GM12878 (cell line): ENCODE data around the gene NHS. TPM values are rescaled to one million over a fixed set of nuclear protein-coding genes. Genes with fewer than 3 reads are reported as not detected.

Experiments
- ATAC-seq: fragments of 200-7000 bp; cut with Tn5 transposase; 3 replicates; pipeline ENCODE4 v1.9.1; 2020; ENCODE audit warnings: mild to moderate bottlenecking, moderate library complexity
- BruUV-seq: library from RNA; stranded (reverse); fragments of 400-500 nt; replicated peaks from 2 replicates; lab custom pipeline; 2021; lab: Mats Ljungman, UMichigan
- CTCF ChIA-PET: fragments of 300-600 bp; sonication (Branson Sonifier 250); formaldehyde crosslinking; extraction: SDS; loops from one replicate; lab custom pipeline; 2021; ENCODE audit warnings: inconsistent platforms; lab: Yijun Ruan, JAX
- POLR2A ChIA-PET: fragments of 350-600 bp; formaldehyde crosslinking; extraction: SDS; loops from one replicate; lab custom pipeline; 2021; ENCODE audit warnings: inconsistent platforms; lab: Charles Lee
- RAD21 ChIA-PET: fragments of 300-600 bp; sonication (Branson Sonifier 250); formaldehyde crosslinking; loops from one replicate; lab custom pipeline; 2023; ENCODE audit warnings: antibody characterized with exemption; ENCODE audit not compliant: unreplicated experiment; lab: Charles Lee
- SMC1A ChIA-PET: fragments of 300-600 bp; sonication (Branson Sonifier 250); formaldehyde crosslinking; loops from one replicate; lab custom pipeline; 2023; ENCODE audit not compliant: unreplicated experiment, uncharacterized antibody; lab: Charles Lee
- DNase-seq: peaks from one replicate; pipeline ENCODE4 v3.0.0-alpha.2; 2011; ENCODE audit warnings: low read depth, low spot score
- FAIRE-seq: peaks from 3 replicates; lab custom pipeline; 2011; peaks lifted over from hg19 to GRCh38; lab: Jason Lieb, UNC
- H2AFZ ChIP-seq: 2 replicates; pipeline ENCODE4 v1.6.0; 2011; ENCODE audit warnings: low read depth, low read length, control low read depth; ENCODE audit not compliant: control insufficient read depth
- H3K27ac ChIP-seq: 2 replicates; pipeline ENCODE4 v1.5.1; 2011; ENCODE audit warnings: control low read depth; ENCODE audit not compliant: control insufficient read depth, insufficient read depth
- H3K27me3 ChIP-seq, 2 experiments: replicated peaks in 1 of 2; 2 replicates each; pipeline versions ENCODE4 v1.6.0 to v1.6.1; 2011; ENCODE audit warnings: low read length in 1 of 2; ENCODE audit not compliant: control insufficient read depth in 2 of 2, insufficient read depth in 2 of 2
- H3K36me3 ChIP-seq, 2 experiments: 2 replicates each; pipeline ENCODE4 v1.5.1; 2011; ENCODE audit warnings: low read length in 1 of 2; ENCODE audit not compliant: control insufficient read depth in 2 of 2, insufficient read depth in 2 of 2
- H3K4me1 ChIP-seq: 2 replicates; pipeline ENCODE4 v1.6.1; 2011; ENCODE audit warnings: mild to moderate bottlenecking, low read length, moderate library complexity, mixed read lengths; ENCODE audit not compliant: control insufficient read depth, insufficient read depth
- H3K4me2 ChIP-seq: 2 replicates; pipeline ENCODE4 v1.6.0; 2011; ENCODE audit warnings: control low read depth; ENCODE audit not compliant: control insufficient read depth, insufficient read depth
- H3K4me3 ChIP-seq: fragments of 200-600 bp; sonication (generic); 2 replicates; pipeline ENCODE4 v1.5.1; 2016
- H3K79me2 ChIP-seq: 2 replicates; pipeline ENCODE4 v1.6.0; 2011; ENCODE audit warnings: low read length; ENCODE audit not compliant: control insufficient read depth, insufficient read depth
- H3K9ac ChIP-seq: 2 replicates; pipeline ENCODE4 v1.8.0; 2011; ENCODE audit warnings: low read length, control low read depth, mixed read lengths; ENCODE audit not compliant: control insufficient read depth, insufficient read depth
- H3K9me3 ChIP-seq: replicated peaks from 3 replicates; pipeline ENCODE4 v1.5.1; 2011; ENCODE audit warnings: mild to moderate bottlenecking, low read length; ENCODE audit not compliant: control insufficient read depth, insufficient read depth
- H4K20me1 ChIP-seq: 2 replicates; pipeline ENCODE4 v1.6.0; 2011; ENCODE audit not compliant: control insufficient read depth, insufficient read depth
- MYB ChIP-seq: fragments of 150-350 bp; IDR thresholded peaks from 2 replicates; pipeline ENCODE4 v1.6.1; 2014; ENCODE audit warnings: mild to moderate bottlenecking, low read depth, low read length, borderline replicate concordance
- NFIC ChIP-seq: IDR thresholded peaks from 2 replicates; pipeline ENCODE4 v1.6.1; 2012; ENCODE audit warnings: low read depth, mild to moderate bottlenecking, inconsistent platforms, low read length, moderate library complexity
- NFYB ChIP-seq: IDR thresholded peaks from 2 replicates; pipeline ENCODE4 v1.6.1; 2011; ENCODE audit warnings: low read depth, mild to moderate bottlenecking, low read length, improper control_type of control experiment, moderate library complexity; ENCODE audit not compliant: insufficient read depth
- NR2C1 ChIP-seq: fragments of 450-650 bp; IDR thresholded peaks from 2 replicates; pipeline ENCODE4 v1.6.1; 2017; ENCODE audit warnings: antibody characterized with exemption, mild to moderate bottlenecking, moderate library complexity
- POLR2AphosphoS5 ChIP-seq: IDR thresholded peaks from 2 replicates; pipeline ENCODE4 v1.6.1; 2011; ENCODE audit warnings: mild to moderate bottlenecking, low read length, inconsistent platforms
- SUPT20H ChIP-seq: IDR thresholded peaks from 2 replicates; pipeline ENCODE4 v1.6.1; 2011; ENCODE audit warnings: low read depth, mild to moderate bottlenecking, low read length, moderate library complexity, borderline replicate concordance; ENCODE audit not compliant: control insufficient read depth
- TCF12 ChIP-seq: IDR thresholded peaks from 2 replicates; pipeline ENCODE4 v1.6.1; 2011; ENCODE audit warnings: low read depth, mild to moderate bottlenecking, low read length
- ZSCAN29 ChIP-seq: fragments of 450-650 bp; IDR thresholded peaks from 2 replicates; pipeline ENCODE4 v1.6.1; 2017; ENCODE audit warnings: mild to moderate bottlenecking, moderate library complexity
- WGBS: methylation state at CpG from one replicate; pipeline ENCODE4 v1.1.6; 2016; ENCODE audit warnings: low lambda C conversion rate; ENCODE audit not compliant: insufficient replicate concordance, insufficient coverage; ENCODE audit errors: missing lambda C conversion rate; 5-methylcytosine and 5-hydroxymethylcytosine counted together
- in situ Hi-C: fragments of 300-500 bp; cut with MboI; formaldehyde crosslinking; loops from 9 replicates; pipeline ENCODE4 v1.14.3; 2018; ENCODE audit warnings: mixed read lengths
- intact Hi-C: fragments of 100-400 bp; cut with micrococcal nuclease; formaldehyde crosslinking; loops from one replicate; pipeline ENCODE4 v1.14.2; 2022; ENCODE audit not compliant: unreplicated experiment
- polyA plus RNA-seq, 11 experiments: library from polyadenylated mRNA; depleted of rRNA in 4 of 11; unstranded in 6 of 11; stranded (reverse) in 5 of 11; fragments of >200 nt; fragmentation: Nextera tagmentation in 4 of 11; fragmentation: Illumina TruSeq in 1 of 11; extraction: Ambion mirVana in 4 of 11; extraction: Trizol in 1 of 11; gene quantifications; 1 replicate in 1 of 11; 2 replicates in 10 of 11; pipeline versions ENCODE4 v1.2.1 to v1.2.3, GENCODE V29; 2011 to 2016; ENCODE audit warnings: inconsistent platforms in 2 of 11, missing spikeins in 2 of 11, low read depth in 1 of 11
- total RNA-seq, 4 experiments: library from RNA; depleted of rRNA in 3 of 4; stranded (reverse); fragments of >200 nt in 3 of 4; fragmentation: Illumina TruSeq in 1 of 4; extraction: Trizol in 1 of 4; gene quantifications; 2 replicates each; pipeline versions ENCODE4 v1.2.1 to v1.2.3, GENCODE V29; 2013 to 2021
- TF ChIP-seq, protein P1 (sequence below): IDR thresholded peaks from 2 replicates; pipeline ENCODE4 v1.6.1; 2011; ENCODE audit warnings: low read depth, mild to moderate bottlenecking, low read length, moderate library complexity, borderline replicate concordance; ENCODE audit errors: extremely low read depth
- TF ChIP-seq, protein P2 (sequence below): fragments of 450-650 bp; IDR thresholded peaks from 2 replicates; pipeline ENCODE4 v1.6.1; 2016; ENCODE audit warnings: mild to moderate bottlenecking, moderate library complexity, borderline replicate concordance
- TF ChIP-seq, protein P3 (sequence below): IDR thresholded peaks from 2 replicates; pipeline ENCODE4 v1.6.1; 2012; ENCODE audit warnings: improper control_type of control experiment, low read depth, low read length; ENCODE audit not compliant: insufficient replicate concordance
- TF ChIP-seq, protein P4 (sequence below): IDR thresholded peaks from 2 replicates; pipeline ENCODE4 v1.6.1; 2011; ENCODE audit warnings: borderline replicate concordance, low read depth, mild to moderate bottlenecking, moderate library complexity, low read length; ENCODE audit not compliant: insufficient read depth, poor library complexity, severe bottlenecking

NHS gene
- total and polyA plus RNA-seq, 10 of the 15 experiments (the other 5 are each of a cell fraction or from before 2014, with no cell fraction given) = under 0.01 to 0.07 (median 0.03) TPM; not detected in 7

DNA sequence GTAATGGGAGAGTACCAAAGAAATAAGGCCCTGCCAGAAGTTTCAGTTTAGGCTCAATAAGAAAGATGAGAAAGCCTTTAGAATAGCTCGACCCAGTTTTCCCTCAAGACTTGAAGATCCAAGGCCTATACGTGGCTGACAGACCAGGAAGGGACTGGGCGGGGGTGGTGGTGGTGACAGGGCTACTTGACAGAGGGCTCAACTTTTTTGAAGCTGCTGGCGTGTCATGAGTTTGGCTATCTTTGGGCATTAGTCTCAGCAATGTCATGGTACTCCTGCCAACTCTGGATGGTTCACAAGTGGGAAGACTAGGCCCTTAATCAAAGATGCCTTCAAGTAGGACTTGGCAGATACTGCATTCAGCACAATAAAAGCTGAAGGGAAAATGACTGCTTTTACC, 262.2 kb downstream of the NHS start:
- Histone ChIP-seq H4K20me1 (no peaks in the 10 kb centered on the region), H3K9ac (no peak overlapping the region), H3K4me2 (no peak overlapping the region), H3K79me2 (no peaks in the 10 kb centered on the region), H3K27ac (no peak overlapping the region), H2AFZ (no peak overlapping the region), H3K4me3 (no peak overlapping the region), H3K4me1 (no peaks in the 10 kb centered on the region), H3K9me3 (no peaks in the 10 kb centered on the region), H3K36me3 (no peaks in the 10 kb centered on the region), H3K27me3 (no peaks in the 10 kb centered on the region)
- ChIA-PET CTCF (no interaction called here), POLR2A (no interaction called here), SMC1A (no interaction called here), RAD21 (no interaction called here)
- TF ChIP-seq, protein P1, sequence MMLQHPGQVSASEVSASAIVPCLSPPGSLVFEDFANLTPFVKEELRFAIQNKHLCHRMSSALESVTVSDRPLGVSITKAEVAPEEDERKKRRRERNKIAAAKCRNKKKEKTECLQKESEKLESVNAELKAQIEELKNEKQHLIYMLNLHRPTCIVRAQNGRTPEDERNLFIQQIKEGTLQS = no peak
- TF ChIP-seq SUPT20H (no peak), MYB (no peak), NR2C1 (no peak), POLR2AphosphoS5 (no peak), NFIC (no peak), ZSCAN29 (no peak), NFYB (no peak), TCF12 (no peak)
- TF ChIP-seq, protein P2, sequence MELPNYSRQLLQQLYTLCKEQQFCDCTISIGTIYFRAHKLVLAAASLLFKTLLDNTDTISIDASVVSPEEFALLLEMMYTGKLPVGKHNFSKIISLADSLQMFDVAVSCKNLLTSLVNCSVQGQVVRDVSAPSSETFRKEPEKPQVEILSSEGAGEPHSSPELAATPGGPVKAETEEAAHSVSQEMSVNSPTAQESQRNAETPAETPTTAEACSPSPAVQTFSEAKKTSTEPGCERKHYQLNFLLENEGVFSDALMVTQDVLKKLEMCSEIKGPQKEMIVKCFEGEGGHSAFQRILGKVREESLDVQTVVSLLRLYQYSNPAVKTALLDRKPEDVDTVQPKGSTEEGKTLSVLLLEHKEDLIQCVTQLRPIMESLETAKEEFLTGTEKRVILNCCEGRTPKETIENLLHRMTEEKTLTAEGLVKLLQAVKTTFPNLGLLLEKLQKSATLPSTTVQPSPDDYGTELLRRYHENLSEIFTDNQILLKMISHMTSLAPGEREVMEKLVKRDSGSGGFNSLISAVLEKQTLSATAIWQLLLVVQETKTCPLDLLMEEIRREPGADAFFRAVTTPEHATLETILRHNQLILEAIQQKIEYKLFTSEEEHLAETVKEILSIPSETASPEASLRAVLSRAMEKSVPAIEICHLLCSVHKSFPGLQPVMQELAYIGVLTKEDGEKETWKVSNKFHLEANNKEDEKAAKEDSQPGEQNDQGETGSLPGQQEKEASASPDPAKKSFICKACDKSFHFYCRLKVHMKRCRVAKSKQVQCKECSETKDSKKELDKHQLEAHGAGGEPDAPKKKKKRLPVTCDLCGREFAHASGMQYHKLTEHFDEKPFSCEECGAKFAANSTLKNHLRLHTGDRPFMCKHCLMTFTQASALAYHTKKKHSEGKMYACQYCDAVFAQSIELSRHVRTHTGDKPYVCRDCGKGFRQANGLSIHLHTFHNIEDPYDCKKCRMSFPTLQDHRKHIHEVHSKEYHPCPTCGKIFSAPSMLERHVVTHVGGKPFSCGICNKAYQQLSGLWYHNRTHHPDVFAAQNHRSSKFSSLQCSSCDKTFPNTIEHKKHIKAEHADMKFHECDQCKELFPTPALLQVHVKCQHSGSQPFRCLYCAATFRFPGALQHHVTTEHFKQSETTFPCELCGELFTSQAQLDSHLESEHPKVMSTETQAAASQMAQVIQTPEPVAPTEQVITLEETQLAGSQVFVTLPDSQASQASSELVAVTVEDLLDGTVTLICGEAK = no peak
- TF ChIP-seq, protein P3, sequence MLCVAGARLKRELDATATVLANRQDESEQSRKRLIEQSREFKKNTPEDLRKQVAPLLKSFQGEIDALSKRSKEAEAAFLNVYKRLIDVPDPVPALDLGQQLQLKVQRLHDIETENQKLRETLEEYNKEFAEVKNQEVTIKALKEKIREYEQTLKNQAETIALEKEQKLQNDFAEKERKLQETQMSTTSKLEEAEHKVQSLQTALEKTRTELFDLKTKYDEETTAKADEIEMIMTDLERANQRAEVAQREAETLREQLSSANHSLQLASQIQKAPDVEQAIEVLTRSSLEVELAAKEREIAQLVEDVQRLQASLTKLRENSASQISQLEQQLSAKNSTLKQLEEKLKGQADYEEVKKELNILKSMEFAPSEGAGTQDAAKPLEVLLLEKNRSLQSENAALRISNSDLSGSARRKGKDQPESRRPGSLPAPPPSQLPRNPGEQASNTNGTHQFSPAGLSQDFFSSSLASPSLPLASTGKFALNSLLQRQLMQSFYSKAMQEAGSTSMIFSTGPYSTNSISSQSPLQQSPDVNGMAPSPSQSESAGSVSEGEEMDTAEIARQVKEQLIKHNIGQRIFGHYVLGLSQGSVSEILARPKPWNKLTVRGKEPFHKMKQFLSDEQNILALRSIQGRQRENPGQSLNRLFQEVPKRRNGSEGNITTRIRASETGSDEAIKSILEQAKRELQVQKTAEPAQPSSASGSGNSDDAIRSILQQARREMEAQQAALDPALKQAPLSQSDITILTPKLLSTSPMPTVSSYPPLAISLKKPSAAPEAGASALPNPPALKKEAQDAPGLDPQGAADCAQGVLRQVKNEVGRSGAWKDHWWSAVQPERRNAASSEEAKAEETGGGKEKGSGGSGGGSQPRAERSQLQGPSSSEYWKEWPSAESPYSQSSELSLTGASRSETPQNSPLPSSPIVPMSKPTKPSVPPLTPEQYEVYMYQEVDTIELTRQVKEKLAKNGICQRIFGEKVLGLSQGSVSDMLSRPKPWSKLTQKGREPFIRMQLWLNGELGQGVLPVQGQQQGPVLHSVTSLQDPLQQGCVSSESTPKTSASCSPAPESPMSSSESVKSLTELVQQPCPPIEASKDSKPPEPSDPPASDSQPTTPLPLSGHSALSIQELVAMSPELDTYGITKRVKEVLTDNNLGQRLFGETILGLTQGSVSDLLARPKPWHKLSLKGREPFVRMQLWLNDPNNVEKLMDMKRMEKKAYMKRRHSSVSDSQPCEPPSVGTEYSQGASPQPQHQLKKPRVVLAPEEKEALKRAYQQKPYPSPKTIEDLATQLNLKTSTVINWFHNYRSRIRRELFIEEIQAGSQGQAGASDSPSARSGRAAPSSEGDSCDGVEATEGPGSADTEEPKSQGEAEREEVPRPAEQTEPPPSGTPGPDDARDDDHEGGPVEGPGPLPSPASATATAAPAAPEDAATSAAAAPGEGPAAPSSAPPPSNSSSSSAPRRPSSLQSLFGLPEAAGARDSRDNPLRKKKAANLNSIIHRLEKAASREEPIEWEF = no peak
- TF ChIP-seq, protein P4, sequence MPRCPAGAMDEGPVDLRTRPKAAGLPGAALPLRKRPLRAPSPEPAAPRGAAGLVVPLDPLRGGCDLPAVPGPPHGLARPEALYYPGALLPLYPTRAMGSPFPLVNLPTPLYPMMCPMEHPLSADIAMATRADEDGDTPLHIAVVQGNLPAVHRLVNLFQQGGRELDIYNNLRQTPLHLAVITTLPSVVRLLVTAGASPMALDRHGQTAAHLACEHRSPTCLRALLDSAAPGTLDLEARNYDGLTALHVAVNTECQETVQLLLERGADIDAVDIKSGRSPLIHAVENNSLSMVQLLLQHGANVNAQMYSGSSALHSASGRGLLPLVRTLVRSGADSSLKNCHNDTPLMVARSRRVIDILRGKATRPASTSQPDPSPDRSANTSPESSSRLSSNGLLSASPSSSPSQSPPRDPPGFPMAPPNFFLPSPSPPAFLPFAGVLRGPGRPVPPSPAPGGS = no peak
- no TSS peak for BruUV-seq
- DNase-seq (no peak), ATAC-seq (no peak), FAIRE-seq (no peak)
- in situ Hi-C loops = no loop called here
- intact Hi-C loops = no loop called here
- 10% methylated on average over 4 of the region's 4 CpGs for WGBS
